ENCODE results near the gene PRTG.

DNA sequence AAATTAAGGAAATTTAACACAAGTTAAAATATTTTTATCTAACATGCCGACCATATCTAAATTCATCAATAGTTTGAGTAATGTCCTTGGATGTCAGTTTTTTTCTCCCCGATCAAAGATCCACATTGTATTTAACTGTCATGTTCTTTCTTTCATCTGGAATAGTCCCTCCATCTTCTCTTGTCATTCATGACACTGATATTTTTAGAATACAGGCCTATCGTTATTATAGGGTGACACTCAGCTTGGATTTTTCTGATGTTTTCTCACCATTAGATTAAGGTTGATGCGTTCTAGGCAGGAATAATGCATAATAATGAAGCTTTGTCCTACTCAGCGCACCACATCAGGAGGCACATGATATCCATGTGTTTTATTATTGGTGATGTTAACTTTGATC, 141.6 kb downstream of the PRTG start:
- TF ChIP-seq POLR2AphosphoS5 (IDR thresholded peaks at IDR 0.05; ENCODE audit: low read depth, low read length) (no peak), SIN3A (IDR thresholded peaks at IDR 0.05; ENCODE audit: borderline replicate concordance, insufficient read depth, low read length) (no peak)
